Colon (tissue), 2 donors: ENCODE data around the gene TM9SF4.
"Not testable (repeated sequence)": the region's sequence is repeated elsewhere in the genome, so short reads cannot be mapped to it uniquely, and the experiment has no call there.

Experiments used
- FAIRE-seq: peaks from 2 replicates; lab custom pipeline; 2012; peaks lifted over from hg19 to GRCh38; lab: Jason Lieb, UNC
- donor health status: control.
- donor health status: control.

Gene TM9SF4

GRCh38 chr20:32190616-32191415 is 81.3 kb downstream of the TM9SF4 start:
- no peak for FAIRE-seq

- no peak for FAIRE-seq
Measured at GRCh38 chr20:32191422-32191821, 81.9 kb downstream of the TM9SF4 start.

- FAIRE-seq: no peak
Measured at GRCh38 chr20:32191873-32192272, 82.4 kb downstream of the TM9SF4 start.

- no peak for FAIRE-seq
Measured at GRCh38 chr20:32192698-32193097, 83.2 kb downstream of the TM9SF4 start.

- not testable (repeated sequence) for FAIRE-seq
Measured at GRCh38 chr20:32193336-32193735, 83.8 kb downstream of the TM9SF4 start.

GRCh38 chr20:32193996-32194395 is 84.5 kb downstream of the TM9SF4 start:
- FAIRE-seq: no peak

- no peak for FAIRE-seq
Measured at GRCh38 chr20:32195581-32195980, 86.1 kb downstream of the TM9SF4 start.

GRCh38 chr20:32196613-32197012 is 87.1 kb downstream of the TM9SF4 start:
- FAIRE-seq: not testable (repeated sequence)

GRCh38 chr20:32197136-32197535 is 87.6 kb downstream of the TM9SF4 start:
- not testable (repeated sequence) for FAIRE-seq

- no peak for FAIRE-seq
Measured at GRCh38 chr20:32199006-32199405, 89.5 kb downstream of the TM9SF4 start.

- FAIRE-seq: no peak
Measured at GRCh38 chr20:32201296-32201976, 91.9 kb downstream of the TM9SF4 start.

- no peak for FAIRE-seq
Measured at GRCh38 chr20:32201977-32202363, 92.5 kb downstream of the TM9SF4 start.

- no peak for FAIRE-seq
Measured at GRCh38 chr20:32203356-32204204, 94.1 kb downstream of the TM9SF4 start.

GRCh38 chr20:32204205-32205109 is 94.9 kb downstream of the TM9SF4 start:
- no peak for FAIRE-seq

GRCh38 chr20:32205110-32205842 is 95.8 kb downstream of the TM9SF4 start:
- no peak for FAIRE-seq

GRCh38 chr20:32205843-32206759 is 96.6 kb downstream of the TM9SF4 start:
- no peak for FAIRE-seq

- FAIRE-seq: no peak
Measured at GRCh38 chr20:32206760-32207625, 97.5 kb downstream of the TM9SF4 start.

GRCh38 chr20:32207626-32208498 is 98.3 kb downstream of the TM9SF4 start, which contains the start of the genes PLAGL2 and POFUT1:
Gene PLAGL2, minus strand, starts transcription at chr20:32207743. Its CDS starts 5,565 bp downstream, at chr20:32202178.
Gene POFUT1, plus strand, starts transcription at chr20:32207880. Its CDS starts 62 bp downstream, at chr20:32207942.
- no peak for FAIRE-seq
